Right ventricle myocardium inferior (tissue), 1 donor: Measurements from ENCODE around the gene ANO10. TPM values are rescaled to one million over a fixed set of nuclear protein-coding genes. Genes with fewer than 3 reads are reported as not detected.

ENCODE experiments used
- ATAC-seq: fragments of 200-7000 bp; cut with Tn5 transposase; one replicate; pipeline ENCODE4 v1.9.1; 2020; ENCODE audit warnings: mild to moderate bottlenecking, moderate library complexity
- DNase-seq: peaks from one replicate; pipeline ENCODE4 v3.0.0; 2021; ENCODE audit errors: missing footprints
- intact Hi-C: fragments of 100-400 bp; cut with DNase I; formaldehyde crosslinking; loops from one replicate; pipeline ENCODE4 v1.11.0; 2022
- total RNA-seq: library from RNA; stranded (reverse); fragmentation: NEBNext Ultra II Directional; extraction: Animal tissue kit (Norgen Biotek cat#: 25700); gene quantifications from one replicate; pipeline ENCODE4 v1.2.1, GENCODE V29; 2021
- donor health status: DM: no; HTN: yes; CAD: no; lungs with severe emphysema.

Gene ANO10
- total RNA-seq, 1 donor from 2014 or later: 12.3 TPM

- no peak for DNase-seq
- intact Hi-C loops: loop anchor here (5.0 kb wide), 1 partner anchor 61 kb away; the partner anchor contains the start of gene SNRK
- ATAC-seq: no peak
These were observed 273.5 kb downstream of the ANO10 start for GRCh38 chr3:43348350-43348749.

GRCh38 chr3:43347774-43348173 lies 274.0 kb downstream of the ANO10 start:
- ATAC-seq (no peak), DNase-seq (no peak)
- intact Hi-C loops: loop anchor here (5.0 kb wide), 1 partner anchor 60 kb away; the partner anchor contains the start of gene SNRK

- intact Hi-C loops: loop anchor here (5.0 kb wide), 1 partner anchor 60 kb away; the partner anchor contains the start of gene SNRK
- no peak for ATAC-seq
- no peak for DNase-seq
These were observed 274.6 kb downstream of the ANO10 start for GRCh38 chr3:43346978-43347749.

- ATAC-seq (no peak), DNase-seq (no peak)
- intact Hi-C loops: loop anchor here (5.0 kb wide), 1 partner anchor 59 kb away; the partner anchor contains the start of gene SNRK
These were observed 275.9 kb downstream of the ANO10 start for GRCh38 chr3:43345877-43346276.

GRCh38 chr3:43345246-43345645 lies 276.6 kb downstream of the ANO10 start:
- intact Hi-C loops: loop anchor here (5.0 kb wide), 1 partner anchor 58 kb away; the partner anchor contains the start of gene SNRK
- DNase-seq: no peak
- ATAC-seq: no peak

GRCh38 chr3:43344520-43344919 lies 277.3 kb downstream of the ANO10 start:
- no peak for ATAC-seq

GRCh38 chr3:43343815-43344214 lies 278.0 kb downstream of the ANO10 start:
- DNase-seq (no peak), ATAC-seq (no peak)
- intact Hi-C loops: no loop called here

More at GRCh38 chr3:43344520-43344919, 277.3 kb downstream of the ANO10 start:
- no peak for DNase-seq
- intact Hi-C loops: no loop called here

GRCh38 chr3:43343185-43343584 lies 278.6 kb downstream of the ANO10 start:
- no peak for ATAC-seq
- DNase-seq: no peak
- intact Hi-C loops: no loop called here

GRCh38 chr3:43341788-43342187 lies 280.0 kb downstream of the ANO10 start:
- intact Hi-C loops: no loop called here
- DNase-seq (no peak), ATAC-seq (no peak)

- intact Hi-C loops: no loop called here
- DNase-seq (no peak), ATAC-seq (no peak)
These were observed 281.4 kb downstream of the ANO10 start for GRCh38 chr3:43340403-43340802.

GRCh38 chr3:43338295-43338694 lies 283.5 kb downstream of the ANO10 start:
- intact Hi-C loops: no loop called here
- no peak for DNase-seq
- no peak for ATAC-seq

- intact Hi-C loops: no loop called here
- ATAC-seq (no peak), DNase-seq (no peak)
These were observed 286.0 kb downstream of the ANO10 start for GRCh38 chr3:43335799-43336198.

- DNase-seq: no peak
- intact Hi-C loops: no loop called here
- ATAC-seq: no peak
These were observed 286.8 kb downstream of the ANO10 start for GRCh38 chr3:43334976-43335375.

- DNase-seq (no peak), ATAC-seq (no peak)
- intact Hi-C loops: no loop called here
These were observed 290.4 kb downstream of the ANO10 start for GRCh38 chr3:43331381-43331780.

- DNase-seq (no peak), ATAC-seq (no peak)
- intact Hi-C loops: no loop called here
These were observed 290.8 kb downstream of the ANO10 start for GRCh38 chr3:43330981-43331380.

GRCh38 chr3:43328653-43329052 lies 293.2 kb downstream of the ANO10 start:
- intact Hi-C loops: loop anchor here (5.0 kb wide), 1 partner anchor 41 kb away; the partner anchor contains the start of gene SNRK
- ATAC-seq: no peak
- DNase-seq: no peak

GRCh38 chr3:43327582-43327979 lies 294.2 kb downstream of the ANO10 start:
- peak; percentile 27 for ATAC-seq
- DNase-seq: no peak
- intact Hi-C loops: loop anchor here (5.0 kb wide), 1 partner anchor 40 kb away; the partner anchor contains the start of gene SNRK

GRCh38 chr3:43326891-43327581 lies 294.8 kb downstream of the ANO10 start:
- DNase-seq (no peak), ATAC-seq (peak; percentile 86)
- intact Hi-C loops: loop anchor here (5.0 kb wide), 1 partner anchor 40 kb away; the partner anchor contains the start of gene SNRK

- ATAC-seq (no peak), DNase-seq (no peak)
- intact Hi-C loops: no loop called here
These were observed 298.3 kb downstream of the ANO10 start for GRCh38 chr3:43323541-43323940.

- ATAC-seq: no peak
- no peak for DNase-seq
- intact Hi-C loops: no loop called here
These were observed 301.5 kb downstream of the ANO10 start for GRCh38 chr3:43320288-43320687.
